CD4-positive, alpha-beta T cell treated with Interleukin-2 at 100 ng/mL for 4 hours (primary cell): Measurements from ENCODE around the gene GLB1L2.
"Not testable (repeated sequence)": the region's sequence is repeated elsewhere in the genome, so short reads cannot be mapped to it uniquely, and the experiment has no call there.

ENCODE experiments used
- DNase-seq: peaks from one replicate; pipeline ENCODE4 v3.0.0-alpha.2; 2020; ENCODE audit warnings: low spot score

The GLB1L2 gene, protein sequence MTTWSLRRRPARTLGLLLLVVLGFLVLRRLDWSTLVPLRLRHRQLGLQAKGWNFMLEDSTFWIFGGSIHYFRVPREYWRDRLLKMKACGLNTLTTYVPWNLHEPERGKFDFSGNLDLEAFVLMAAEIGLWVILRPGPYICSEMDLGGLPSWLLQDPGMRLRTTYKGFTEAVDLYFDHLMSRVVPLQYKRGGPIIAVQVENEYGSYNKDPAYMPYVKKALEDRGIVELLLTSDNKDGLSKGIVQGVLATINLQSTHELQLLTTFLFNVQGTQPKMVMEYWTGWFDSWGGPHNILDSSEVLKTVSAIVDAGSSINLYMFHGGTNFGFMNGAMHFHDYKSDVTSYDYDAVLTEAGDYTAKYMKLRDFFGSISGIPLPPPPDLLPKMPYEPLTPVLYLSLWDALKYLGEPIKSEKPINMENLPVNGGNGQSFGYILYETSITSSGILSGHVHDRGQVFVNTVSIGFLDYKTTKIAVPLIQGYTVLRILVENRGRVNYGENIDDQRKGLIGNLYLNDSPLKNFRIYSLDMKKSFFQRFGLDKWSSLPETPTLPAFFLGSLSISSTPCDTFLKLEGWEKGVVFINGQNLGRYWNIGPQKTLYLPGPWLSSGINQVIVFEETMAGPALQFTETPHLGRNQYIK

DNA sequence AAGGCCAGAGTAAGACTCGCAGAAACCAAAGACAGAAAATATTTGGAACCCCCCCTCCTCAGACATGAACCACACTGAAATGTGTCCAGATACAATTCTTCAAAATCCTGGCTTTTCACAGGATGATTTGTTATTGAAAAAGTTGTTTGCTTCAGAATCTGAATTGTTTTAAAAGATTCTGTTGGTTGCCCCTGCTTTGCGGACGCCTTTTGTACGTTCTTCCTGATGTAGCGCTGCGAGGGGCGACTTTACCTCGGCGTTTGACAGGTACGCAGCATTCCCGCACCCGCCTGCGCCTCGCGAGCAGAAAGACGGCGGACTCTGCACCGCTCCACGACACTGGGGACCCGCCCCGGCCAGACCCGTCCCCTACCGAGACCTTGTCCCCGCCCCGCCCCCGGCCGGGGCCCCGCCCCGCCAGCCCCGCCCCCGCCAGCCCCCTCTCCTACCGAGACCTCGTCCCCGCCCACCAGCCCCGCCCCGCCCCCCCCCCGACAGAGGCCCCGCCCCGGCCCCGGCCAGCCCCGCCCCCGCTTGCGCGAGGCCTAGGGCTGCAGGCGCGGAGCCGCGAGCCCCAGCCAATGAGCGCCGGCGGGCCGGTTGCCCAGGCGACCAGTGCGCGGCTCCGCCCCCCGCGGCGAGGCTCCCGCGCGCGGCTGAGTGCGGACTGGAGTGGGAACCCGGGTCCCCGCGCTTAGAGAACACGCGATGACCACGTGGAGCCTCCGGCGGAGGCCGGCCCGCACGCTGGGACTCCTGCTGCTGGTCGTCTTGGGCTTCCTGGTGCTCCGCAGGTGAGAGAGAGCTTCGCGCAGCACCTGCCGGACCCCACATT, at the start of gene GLB1L2:
TSS of gene GLB1L2 (plus strand) at position 635 of the 835 bp plus-strand sequence. CDS start at position 709, 74 bp downstream.
- DNase-seq: peak; percentile 85

DNA sequence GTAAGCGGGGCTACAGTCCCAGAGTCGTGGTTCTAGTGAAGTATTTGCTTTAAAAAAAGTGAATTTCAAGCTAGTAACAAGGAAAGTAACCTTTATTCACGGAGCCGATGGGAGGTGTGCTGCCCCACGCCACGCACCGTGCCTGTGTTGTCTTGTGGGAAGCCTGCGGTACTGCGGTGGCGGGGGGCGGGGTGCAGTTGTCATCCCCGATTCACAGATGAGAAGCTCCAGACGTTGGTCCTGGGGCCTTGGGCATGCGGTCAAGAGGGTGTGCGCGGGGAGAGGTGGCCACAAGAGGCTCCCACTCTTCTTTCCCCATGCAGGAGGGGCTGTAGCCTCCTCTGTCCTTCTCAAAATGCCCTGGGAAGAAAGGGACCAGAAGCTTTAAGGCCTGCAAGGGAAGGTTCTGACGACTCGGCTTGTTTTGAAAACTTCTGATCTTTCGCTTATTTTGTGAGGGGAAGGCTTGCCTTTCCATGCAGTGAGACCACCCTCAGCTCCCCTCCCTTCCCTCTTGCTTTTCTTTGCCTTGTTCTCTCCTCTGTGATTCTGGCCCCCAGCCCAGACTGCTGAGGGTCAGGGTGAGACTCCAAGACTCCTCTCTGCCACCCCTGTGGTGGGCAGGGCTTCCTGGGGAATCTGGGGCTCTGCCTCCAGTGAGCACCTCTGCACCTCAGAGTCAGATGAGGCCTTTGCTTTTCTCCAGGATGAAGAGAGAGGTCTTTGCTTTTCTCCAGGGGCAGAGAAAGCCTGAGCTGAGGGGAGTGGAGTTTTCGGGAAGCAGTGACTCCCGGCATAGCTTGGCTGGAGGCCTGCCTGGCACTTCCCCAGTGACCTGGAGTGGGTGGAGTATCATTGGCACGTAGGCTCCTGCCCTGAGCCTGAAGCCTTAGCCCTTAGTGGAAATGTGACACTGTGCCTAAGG, 49.4 kb upstream of the GLB1L2 start:
- DNase-seq: no peak

DNA sequence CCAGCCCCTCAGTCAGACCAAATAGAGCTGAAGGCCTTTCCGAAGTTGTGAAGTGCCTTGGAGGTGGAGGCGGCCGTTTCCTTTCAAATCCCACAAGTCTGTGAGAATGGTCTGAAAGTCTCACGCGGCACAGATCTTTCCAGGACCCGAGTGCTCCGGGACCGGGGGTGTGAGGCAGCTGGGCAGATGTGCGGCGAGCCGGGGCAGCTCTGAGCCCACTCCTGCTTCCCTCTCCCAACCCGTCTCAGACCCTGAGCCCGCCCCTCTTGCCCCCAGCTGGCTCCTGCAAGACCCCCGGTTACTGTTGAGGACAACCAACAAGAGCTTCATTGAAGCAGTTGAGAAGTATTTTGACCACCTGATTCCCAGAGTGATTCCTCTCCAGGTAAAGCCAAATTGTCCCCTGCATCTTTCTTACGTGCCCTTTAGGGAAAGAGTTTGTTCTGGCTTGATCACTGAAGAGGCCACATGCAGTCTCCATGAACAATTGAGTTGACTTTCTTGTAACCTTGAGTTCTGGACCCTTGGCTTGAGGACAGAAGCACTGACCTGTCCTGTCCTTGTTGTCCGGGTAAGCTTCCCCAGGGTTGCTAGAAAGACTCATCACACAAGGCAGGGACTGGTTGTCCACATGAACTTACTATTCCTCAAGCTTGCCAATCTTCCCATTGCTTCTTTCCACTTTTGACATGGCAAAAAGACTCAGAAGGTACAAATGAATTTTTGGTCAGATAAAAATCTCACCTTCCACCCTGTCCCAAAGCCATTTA, 48.1 kb upstream of the GLB1L2 start:
- DNase-seq: no peak

DNA sequence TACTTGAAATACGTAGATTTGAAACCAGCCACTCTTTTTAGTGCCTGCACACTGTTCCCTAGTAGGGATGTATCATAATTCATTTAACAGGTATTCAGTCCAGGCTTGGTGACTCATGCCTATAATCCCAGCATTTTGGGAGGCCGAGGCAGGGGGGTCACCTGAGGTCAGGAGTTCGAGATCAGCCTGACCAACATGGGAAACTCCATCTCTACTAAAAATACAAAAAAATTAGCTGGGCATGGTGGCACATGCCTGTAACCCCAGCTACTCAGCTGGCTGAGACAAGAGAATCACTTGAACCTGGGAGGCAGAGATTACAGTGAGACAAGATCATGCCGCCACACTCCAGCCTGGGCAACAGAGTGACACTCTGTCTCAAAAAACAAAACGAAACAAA, 47.4 kb upstream of the GLB1L2 start:
- DNase-seq: not testable (repeated sequence)

DNA sequence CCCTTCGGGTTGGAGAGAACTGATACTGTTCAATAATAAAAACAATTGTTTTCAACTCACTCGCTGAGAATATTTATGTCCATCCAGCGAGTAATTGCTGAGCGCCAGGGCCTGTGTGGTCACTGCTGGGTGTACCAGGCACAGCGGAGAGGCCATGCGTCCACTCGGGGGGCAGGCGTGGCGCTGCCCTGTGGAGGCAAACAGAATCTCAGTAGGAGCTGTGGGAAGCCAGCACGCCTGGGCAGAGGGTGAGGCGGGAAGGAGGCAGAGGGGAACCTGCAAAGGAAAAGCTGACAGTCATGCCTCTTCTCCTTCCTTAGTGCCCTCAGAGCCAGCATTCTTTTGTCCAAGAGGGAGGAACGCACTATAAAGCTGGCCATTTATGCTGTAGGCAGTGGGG, 44.2 kb upstream of the GLB1L2 start:
- no peak for DNase-seq

DNA sequence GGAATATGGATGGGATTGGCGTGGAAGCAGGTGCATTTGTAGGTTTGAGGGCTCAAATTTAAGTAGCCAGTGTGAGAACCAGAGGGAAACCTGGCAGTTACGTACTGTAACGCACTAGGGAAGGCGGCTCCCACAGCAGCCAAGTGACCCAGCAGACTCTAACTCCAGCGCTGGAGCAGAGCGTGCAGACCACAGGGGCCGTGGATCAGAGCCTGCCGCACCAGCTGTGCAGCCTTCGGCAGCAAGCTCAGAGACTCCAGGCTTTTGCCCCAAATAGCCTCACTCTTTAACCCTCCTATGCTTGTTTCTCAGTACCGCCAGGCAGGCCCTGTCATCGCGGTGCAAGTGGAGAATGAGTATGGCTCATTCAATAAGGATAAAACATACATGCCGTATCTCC, 43.3 kb upstream of the GLB1L2 start:
- DNase-seq: no peak

DNA sequence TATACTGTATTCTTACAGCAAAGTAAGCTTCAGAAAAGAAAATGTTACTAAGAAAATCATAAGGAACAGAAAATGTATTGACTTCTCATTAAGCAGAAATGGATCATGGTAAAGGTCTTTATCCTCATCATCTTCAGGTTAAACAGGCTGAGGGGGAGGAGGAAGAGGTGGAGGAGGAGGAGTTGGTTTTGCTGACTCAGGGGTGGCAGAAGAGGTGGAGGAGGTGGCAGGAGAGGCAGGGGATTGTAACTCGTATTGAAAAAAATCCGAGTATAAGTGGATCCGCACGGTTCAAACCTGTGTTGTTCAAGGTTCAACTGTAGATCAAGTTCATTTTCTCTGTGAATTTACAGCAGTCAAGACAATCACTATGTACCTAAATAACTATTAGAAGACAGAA, 42.6 kb upstream of the GLB1L2 start:
- no peak for DNase-seq

DNA sequence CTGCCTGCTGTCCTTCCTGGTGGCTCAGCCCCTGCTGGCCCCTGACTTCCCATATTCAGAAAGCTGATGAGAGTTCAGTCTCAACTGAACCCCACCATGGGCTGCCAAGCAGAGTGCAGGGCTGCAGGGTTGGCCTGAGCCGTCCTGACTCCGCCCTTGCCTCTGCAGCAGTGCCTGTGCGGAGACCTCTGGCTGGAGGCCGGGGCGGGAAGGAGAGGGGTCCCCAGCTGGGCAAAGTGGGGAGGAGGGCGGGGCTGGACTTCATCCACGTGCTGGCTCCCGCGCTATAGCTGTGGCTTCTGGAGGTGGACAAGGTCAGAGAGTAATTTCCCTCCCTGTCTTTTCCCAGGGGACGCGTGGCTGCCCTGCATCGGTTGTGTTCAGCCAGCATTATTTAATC, 42.0 kb upstream of the GLB1L2 start:
- DNase-seq: no peak

DNA sequence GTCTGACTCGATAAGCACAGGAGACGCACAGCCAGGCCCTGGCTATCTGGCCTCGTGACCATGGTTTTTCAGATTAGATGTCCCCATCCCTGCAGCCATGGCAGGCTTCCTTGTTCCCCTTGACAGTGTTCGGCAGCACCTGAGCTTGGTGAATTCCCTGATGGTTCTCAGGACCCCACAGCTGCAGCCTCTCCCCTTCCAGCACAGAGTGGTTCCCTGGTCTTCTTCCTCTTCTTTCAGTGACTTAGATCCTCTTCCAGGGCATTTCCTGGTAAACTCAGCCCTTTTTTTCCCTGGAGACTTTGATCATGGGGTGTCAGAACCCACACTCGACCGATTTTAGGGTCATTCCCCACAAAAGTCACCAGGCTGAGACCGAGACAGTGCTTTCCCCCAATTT, 41.1 kb upstream of the GLB1L2 start:
- DNase-seq: no peak

DNA sequence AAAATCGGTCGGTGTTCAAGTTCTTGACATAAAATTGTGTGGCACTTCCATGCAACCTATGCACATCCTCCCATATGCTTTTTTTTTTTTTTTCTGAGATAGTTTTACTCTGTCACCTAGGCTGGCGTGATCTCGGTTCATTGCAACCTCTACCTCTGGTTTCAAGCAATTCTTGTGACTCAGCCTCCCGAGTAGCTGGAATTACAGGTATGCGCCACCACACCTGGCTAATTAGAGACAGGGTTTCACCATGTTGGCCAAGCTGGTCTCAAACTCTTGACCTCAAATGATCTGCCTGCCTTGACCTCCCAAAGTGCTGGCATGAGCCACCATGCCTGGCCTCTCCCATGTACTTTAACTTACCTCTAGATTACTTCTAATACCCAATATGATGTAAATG, 40.6 kb upstream of the GLB1L2 start:
- no peak for DNase-seq

DNA sequence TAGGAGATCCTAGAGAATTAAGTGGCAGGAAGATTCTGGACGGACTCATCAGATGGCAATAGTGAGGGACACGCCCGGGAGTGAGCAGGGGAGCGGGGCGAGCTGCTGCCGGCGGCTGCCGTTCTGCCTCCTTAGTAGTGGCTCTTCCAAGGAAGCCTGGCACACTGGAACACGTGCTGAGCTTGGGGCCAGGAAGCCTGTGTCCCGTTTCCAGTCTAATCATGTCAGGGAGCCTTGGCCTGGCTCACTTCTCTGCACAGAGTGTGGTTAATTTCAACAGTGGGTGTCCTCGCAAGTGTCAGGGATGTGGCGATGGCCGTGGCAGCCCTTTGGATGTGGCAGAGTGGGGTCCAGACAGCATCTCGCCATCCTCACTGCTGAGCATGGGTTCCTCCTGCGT, 39.1 kb upstream of the GLB1L2 start:
- DNase-seq: no peak

DNA sequence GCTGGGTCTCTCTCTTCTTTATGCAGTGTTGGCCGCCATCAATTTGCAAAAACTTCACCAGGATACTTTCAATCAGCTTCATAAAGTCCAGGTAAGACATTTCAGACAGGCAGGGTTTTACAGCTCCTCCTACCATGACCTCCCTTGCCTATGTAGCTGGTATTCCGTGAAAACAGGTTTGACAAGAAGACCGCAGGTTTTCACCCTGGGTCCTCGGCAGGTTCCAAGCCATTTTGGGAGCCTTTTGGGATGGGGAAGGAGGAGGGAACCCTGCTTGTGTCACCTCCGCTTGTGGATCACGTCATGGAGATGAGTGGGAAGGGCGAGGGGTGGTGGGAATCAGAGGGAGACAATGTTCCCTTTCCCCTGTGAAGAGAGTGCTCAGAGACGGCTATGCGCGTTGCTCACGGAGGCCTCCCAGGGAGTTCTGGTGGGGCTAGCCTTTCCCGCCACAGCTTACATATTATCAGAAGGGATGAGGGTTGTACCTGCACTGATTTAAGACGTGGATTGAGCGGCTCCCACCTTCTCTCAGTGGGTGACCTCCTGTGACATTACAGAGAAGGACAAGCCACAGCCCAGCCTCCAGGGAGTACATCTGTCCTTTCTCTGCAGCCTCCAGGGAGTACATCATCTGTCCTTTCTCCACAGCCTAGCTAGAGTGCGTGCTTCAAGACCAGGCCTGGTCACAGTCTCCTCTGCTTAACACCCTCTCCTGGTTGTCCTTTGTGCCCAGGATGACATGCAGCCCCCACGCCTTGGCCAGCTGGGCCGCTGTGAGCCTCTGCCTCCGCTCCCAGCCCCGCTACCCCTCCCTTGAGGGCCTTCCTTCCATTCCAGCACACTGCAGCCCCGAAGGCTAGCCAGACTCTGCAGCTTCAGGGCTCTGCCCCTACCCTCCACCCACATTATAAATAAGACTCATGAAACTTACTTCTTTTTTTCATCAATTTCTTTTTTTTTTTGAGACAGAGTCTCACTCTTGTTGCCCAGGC, 38.4 kb upstream of the GLB1L2 start:
- DNase-seq: no peak

DNA sequence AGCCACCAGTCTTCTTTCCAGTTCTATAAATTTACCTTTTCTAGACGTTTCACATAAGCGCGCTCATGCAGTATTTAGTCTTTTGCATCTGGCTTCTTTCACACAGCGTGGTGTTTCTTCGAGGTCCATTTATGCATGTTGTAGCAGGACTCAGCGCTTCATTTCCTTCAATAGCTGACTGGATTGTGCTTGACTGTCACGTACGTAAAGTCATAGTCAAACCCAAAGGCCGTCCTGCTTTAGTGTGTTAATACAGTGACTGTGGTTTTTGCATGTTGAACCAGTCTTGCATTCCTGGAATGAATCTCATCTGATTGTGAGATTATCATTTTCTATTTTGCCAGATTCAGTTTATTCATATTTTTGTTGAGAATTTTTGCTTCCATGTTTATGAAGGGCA, 37.1 kb upstream of the GLB1L2 start:
- no peak for DNase-seq

DNA sequence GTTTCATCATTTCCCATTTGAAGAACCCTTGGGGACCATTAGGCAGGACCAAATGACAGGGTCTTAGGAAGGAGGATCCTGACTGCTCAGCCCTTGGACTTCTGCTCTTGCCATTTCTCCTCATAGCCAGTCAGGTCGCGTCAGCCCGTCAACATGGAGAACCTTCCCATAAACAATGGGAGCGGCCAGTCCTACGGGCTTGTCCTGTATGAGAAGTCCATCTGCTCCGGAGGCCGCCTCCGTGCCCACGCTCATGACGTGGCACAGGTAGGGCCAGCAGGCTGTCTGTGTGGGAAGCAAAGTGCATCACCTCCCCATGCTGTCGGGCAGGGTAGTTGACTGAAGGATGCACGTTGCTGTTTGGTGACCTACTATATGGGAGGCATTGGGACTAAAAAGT, 19.6 kb upstream of the GLB1L2 start:
- DNase-seq: no peak

DNA sequence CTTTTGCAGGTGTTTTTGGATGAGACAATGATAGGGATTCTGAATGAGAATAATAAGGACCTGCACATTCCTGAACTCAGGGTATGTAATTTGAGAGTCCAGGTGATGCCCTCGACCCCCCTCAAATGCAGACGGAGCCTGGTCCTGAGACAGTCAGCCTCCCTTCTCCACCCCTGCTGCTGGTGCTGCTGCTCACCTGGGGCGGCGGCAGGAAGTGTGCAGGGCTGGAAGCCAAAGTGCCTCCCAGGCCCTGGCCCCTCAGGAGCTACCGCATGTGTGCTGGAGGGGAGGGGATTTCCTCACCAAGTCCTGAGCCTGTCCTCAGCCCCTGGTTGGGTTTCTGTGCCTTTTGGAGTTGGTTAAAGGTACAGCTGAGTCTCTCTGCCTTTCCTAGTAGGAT, 19.0 kb upstream of the GLB1L2 start:
- DNase-seq: no peak

DNA sequence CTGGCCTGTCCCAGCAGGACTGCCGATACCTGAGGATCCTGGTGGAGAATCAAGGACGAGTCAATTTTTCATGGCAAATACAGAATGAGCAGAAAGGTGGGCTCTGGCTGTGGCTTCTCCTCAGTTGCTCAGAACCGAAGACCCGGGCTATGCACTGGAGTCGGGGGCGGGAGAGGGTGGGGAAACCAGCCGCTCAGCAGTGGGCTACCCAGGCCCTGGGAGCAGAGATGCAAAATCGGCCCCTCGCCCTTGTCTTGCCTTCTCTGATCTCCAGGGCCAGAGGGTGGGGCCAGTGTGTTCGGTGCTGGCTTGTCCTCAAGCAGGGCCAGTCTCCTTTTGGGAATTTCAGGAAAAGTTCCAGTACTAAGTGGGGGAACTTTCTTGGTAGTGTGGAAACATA, 18.4 kb upstream of the GLB1L2 start:
- DNase-seq: no peak

DNA sequence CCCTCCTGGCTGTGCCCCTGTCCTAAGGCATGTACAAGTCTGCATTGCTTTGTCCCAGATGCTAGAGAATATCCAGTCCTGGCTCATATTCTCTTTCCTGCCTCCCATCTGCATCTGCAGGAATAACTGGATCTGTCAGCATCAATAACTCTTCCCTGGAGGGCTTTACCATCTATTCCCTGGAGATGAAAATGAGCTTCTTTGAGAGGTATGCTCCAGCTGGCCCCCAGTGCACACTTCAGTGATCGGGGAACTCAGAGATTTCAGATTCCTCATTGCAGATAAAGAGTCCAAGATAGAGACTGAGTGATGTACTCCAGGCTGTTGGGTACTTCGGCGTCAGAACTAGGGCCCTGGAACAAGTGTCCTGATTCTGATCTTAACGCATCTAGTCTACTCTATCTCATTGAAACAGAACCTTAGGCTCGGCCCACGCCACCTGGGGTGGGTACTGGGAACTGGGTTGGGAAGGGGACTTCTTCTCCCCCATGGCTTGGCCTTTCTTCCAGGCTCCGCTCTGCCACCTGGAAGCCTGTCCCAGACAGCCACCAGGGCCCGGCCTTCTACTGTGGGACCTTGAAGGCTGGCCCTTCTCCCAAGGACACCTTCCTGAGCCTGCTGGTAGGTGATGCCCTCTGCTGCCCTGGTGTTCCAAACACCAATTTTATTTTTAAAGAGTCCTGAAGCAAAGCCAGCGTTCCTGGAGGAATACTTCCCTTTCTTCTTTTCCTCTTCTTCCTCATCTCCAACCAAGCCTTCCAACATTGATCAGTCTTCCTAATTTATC, 17.8 kb upstream of the GLB1L2 start:
- DNase-seq: no peak

DNA sequence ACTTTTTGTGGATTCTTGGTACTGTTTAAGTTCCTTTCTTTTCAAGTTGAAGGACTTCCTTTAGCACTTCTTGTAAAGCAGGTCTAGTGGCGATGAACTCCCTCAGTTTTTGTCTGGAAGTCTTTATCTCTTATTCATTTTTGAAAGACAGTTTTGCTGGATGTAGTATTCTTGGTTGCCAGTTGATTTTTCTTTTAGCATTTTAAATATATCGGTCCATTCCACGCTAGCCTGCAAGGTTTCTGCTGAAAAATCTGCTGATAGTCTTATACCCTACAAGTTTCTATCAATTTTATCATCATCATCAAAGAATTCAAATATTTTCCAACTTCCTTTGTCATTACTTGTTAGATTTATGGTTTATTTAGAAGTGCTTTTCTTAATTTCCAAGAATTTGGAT, 14.7 kb upstream of the GLB1L2 start:
- no peak for DNase-seq

DNA sequence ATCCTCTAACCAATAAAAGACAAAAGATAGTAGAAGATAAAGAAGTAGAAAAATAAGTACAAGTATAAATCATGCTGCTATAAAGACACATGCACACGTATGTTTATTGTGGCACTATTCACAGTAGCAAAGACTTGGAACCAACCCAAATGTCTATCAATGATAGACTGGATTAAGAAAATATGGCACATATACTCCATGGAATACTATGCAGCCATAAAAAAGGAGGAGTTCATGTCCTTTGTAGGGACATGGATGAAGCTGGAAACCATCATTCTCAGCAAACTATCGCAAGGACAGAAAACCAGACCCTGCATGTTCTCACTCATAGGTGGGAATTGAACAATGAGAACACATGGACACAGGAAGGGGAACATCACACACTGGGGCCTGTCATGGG, 10.4 kb upstream of the GLB1L2 start:
- DNase-seq: not testable (repeated sequence)
